Erythroblast (primary cell): Measurements from ENCODE around the gene CCSER2.

ENCODE experiments used
- DNase-seq, 2 experiments: peaks; one replicate each; lab custom pipeline; 2025; lab: John Stamatoyannopoulos, UW
- GATA1 ChIP-seq: IDR thresholded peaks from 2 replicates; pipeline ENCODE4 v1.6.1; 2011; ENCODE audit warnings: low read depth, mild to moderate bottlenecking, control low read depth, low read length, moderate library complexity
- POLR2A ChIP-seq: IDR thresholded peaks from 2 replicates; pipeline ENCODE4 v1.6.1; 2011; ENCODE audit warnings: mild to moderate bottlenecking, low read length

CCSER2 gene

DNA sequence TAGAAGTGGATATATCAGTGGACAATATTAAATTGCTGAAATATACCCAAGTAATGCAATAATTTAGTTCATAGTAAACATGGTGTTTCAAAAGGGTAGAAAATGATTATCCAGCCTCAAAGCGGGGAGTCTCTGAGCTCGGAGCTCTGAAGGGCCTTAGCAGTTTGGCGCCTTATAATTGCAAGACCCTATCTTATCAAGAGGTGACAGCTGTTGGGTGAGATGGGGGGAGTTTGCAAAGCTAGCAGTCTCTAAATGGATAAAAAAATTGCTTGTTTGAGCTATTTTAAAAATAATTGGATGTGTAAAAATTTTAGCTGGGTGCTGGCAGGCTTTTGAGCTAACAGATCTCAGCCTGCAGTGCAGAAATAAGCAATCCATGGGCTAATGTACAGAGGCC is 219.2 kb downstream of the CCSER2 start:
- no peak for TF ChIP-seq POLR2A
- no peak for TF ChIP-seq GATA1
- DNase-seq = peak; percentile 75 to 88

DNA sequence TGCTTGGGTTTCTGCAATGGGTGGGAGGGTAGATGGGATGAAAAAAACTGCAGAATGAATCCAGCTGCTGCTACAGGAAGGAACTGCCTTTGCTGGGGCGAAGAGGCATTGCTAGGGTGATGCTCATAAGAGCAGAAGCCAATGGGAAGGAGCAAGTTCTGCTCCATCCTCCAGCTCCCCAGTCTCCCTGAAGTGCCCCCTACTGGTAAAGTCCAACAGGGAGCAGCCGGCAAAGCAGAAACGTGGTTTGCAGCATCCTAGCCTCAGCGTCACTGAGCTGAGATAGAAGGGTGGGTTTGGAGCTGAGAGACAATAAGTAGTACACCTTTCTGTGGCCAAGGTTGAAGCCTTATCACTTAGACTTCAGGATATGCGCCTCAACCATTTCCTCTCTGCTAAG is 220.5 kb downstream of the CCSER2 start:
- peak; percentile 13 to 36 for DNase-seq
- TF ChIP-seq GATA1 (no peak), POLR2A (no peak)

DNA sequence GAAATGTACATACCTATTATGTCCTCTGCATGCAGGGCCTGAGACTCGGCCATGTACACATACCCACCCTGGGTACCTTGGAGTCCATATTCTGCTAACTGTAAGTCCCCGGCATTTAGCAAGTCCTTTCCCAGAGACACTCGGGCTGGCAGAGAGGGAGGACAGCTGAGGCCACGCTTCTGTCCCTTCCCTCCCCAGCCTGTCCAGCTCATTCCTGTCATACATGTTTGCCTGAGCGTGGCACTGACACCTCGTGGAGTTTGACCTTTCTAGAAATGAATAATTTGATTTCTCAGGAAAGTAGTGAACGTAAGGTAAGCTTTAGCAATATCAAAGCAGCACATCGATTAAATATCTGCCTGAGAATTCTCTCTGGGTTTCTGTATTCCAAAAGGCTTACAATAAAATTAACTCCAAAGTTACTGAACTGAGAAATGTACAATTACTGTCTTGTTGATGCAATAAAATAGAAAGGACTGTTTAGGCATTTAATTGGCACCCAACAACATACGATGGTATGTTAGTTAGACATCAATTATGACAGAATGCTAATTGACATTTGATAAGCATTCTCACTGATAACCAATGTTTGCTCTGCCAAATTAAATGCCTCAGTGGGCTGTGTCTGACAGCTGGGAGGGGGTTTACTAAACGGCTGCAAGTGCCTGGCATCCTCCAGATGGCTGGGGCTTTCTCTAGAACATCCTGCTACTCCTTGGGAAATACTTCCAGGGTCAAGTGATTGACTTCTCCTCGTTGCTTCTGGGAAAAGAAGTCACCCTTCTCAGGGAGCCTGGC is 221.2 kb downstream of the CCSER2 start:
- TF ChIP-seq POLR2A = no peak
- no peak for TF ChIP-seq GATA1
- no peak for DNase-seq

DNA sequence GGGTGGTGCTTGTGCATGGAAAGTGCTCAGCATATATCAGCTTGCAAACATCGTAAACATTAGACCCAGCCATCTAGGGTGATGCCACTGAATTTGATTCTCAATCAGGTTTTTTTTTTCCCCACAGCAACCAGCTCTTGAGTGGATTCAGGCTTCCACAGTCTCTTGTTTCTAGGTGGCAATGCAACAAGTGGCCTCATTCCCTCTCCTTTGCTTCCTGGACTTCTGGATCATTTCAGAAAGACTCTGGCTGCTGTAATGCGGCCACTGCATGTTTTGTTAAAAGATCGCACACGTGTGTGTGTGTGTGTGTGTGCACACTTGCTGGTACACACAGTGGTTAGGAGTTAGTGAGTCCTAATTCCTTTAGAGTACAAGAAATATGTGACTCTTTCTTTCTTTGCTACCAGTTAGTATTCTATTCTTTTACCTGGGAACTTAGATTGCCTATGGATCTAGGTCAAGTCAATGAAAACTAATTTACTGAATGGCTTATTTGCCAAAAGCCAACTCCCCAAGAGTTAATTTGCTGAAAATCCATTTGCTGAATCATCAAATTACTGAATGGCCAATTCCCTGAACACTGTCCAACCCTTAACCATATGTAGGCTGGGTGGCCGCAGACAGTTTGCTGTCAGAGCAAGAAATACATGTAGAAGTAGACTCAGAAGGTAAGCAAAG is 222.5 kb downstream of the CCSER2 start:
- DNase-seq = no peak
- TF ChIP-seq POLR2A (no peak), GATA1 (no peak)

DNA sequence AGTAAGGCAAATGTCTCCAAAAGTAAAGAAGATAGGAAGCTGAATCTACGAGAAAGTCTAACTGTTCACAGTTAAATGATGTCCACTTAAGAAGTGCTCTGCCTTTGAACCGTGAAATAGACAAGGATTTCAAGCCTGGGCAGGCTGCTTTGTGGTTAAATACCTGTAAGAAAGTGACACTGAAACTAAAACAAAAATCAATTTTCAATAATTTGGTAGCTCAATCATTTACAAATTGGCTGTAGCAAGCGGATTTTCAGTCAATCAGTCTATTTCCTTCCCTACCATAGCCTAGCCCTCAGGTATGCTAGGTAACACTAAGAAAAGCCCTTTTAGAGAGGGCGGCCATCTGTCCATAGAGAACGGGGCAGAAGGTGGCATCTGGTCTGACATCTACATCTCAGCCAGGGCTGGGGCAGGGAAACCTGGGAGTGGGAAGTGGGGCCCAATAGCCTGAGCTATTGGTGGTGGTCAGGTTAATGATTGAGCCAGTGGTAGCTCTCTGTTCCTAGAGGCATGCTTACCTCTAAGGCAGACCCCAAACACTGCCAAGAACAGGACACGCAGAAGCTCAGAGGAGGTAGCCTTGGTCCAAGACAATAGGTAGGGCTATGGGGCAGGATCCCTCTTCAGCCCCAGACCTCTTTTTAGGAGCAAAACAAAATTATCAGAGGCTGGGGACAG is 223.2 kb downstream of the CCSER2 start:
- TF ChIP-seq GATA1 = no peak
- TF ChIP-seq POLR2A = no peak
- DNase-seq = no peak

DNA sequence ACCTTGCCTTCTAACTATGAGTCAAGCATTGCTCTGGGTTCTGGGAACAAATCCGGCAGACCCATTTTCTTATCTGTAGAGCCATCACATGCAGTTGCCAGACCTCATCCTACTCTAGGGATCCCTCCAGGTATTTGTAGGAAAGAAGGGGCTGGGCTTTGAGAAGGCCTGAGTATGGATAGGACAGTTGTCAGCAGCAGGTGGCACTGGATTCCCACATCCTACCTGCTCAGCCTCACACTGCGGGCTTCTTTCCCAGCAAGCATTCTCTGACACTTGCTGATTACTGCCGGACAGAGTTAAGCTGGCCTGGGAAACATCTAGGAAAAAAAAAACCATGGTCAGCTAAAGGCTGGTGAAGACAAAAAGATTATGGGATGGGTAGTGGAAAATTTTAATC is 224.1 kb downstream of the CCSER2 start:
- TF ChIP-seq GATA1 = no peak
- TF ChIP-seq POLR2A = no peak

DNA sequence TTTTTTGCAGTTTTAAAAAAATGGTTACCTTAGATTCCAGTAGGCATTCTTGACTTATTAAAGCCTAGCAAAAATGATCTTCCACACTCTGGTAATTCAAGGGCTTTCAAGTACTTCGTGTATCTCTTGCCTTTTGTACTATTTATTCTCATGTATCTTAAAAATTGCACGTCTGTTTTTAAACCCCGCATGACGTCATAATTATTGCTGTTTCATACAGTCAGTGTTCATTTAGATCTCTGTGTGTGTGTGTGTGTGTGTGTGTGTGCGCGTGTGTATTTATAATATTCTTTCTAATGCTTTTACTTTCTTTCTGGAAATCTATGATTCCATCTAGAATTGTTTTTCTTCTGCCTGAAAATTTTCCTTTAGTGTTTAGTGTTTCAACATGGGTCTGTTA is 234.2 kb downstream of the CCSER2 start:
- no peak for TF ChIP-seq GATA1
- TF ChIP-seq POLR2A = no peak
- DNase-seq = no peak

More for the DNA sequence above, 224.1 kb downstream of the CCSER2 start:
- no peak for DNase-seq

DNA sequence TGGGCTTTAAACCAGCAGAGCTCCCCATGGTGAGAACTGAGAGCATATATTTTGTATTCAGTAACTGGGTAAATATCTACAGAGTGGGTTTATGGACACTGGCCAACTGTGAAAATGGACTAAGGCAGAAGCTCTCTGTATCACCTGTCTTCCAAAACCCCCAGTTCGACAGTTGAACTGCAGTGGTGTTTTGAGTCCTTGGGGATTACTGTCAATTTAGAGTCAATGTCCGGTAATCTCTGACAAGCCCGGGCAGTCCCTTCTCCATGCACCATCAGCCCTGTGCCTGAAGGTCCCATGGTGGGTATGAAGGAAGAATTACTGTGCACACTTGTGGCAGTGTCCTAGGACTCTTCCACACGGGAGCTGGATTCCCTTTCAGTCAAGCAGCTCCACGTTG is 235.0 kb downstream of the CCSER2 start:
- DNase-seq = no peak
- TF ChIP-seq POLR2A = no peak
- no peak for TF ChIP-seq GATA1

DNA sequence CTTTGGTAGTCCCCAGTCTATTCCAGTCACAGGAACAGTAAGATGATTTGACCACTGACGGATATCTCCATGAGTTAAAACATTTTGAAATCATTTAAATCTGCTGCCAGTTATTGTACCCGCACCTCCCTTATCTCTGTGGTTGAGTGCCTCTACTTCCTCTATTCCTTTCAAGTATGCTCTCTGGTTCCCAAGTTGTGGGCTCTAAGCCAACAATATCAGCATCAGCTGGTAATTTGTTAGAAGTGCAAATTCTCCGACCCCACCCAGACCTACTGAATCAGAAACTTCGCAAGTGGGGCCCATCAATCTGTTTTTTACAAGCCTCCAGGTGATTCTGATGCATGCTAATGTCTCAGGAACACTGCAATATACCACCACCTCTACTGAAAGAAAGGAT is 235.5 kb downstream of the CCSER2 start:
- TF ChIP-seq POLR2A (no peak), GATA1 (no peak)
- DNase-seq = no peak

DNA sequence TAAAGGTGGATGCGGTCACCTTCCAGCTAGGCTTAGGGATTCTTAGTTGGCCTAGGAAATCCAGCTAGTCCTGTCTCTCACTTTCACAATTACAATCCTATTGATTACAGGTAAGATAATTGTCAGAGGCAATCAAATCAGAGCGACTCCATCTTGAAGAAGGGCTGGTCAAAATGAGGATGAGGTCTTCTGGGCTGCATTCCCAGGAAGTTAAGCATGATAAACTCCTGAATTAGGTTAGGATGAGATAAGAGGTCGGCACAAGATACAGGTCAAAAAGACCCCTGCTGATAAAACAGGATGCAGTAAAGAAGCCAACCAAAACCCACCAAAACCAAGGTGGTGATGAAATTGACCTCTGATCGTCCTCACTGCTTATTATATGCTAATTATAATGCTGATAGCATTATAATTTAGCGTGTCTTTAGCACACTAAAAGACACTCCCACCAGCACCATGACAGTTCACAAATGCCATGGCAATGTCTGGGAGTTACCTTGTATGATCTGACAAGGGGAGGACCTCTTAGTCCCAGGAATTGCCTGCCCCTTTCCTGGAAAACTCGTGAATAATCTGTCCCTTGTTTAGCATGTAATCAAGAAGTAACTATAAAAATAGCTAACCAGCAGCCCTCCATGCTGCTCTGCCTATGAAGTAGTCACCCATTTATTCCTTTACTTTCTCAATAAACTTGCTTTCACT is 237.6 kb downstream of the CCSER2 start:
- DNase-seq = peak in 1 of 2 experiments; percentile 4
- TF ChIP-seq GATA1 = no peak
- no peak for TF ChIP-seq POLR2A

DNA sequence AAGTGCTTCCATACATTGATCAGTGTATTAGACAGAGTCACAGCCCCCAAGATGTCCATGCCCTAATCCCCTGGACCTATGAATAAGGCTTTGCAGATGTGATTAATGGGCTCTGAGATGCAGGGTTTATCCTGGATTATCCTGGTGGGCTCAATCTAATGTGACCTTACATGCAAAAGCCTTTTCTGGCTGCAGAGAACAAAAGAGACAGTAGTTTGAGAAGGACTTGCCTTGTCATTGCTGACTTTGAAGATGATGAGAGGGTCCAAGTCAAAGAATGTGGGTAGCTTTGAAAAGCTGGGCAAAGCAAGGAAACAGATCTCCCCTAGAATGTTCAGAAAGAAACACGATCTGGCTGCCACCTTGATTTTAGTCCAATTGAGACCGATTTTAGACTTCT is 238.7 kb downstream of the CCSER2 start:
- TF ChIP-seq POLR2A (no peak), GATA1 (no peak)
- no peak for DNase-seq
